Cardiac muscle cell (in vitro differentiated cells and primary cell): ENCODE data around the gene CRAT. TPM values are rescaled to one million over a fixed set of nuclear protein-coding genes. Genes with fewer than 3 reads are reported as not detected.
A peak's percentile ranks its signal among the peaks of the same experiment; 100 is the strongest.

Source experiments
- DNase-seq, 2 donors: peaks; one replicate each; pipeline versions ENCODE4 v3.0.0 to v3.0.0-alpha.2; 2010 to 2017; ENCODE audit warnings: low read depth in 1 of 2, low spot score in 1 of 2
- H3K27ac ChIP-seq: fragments of 200-600 bp; sonication (generic); 2 replicates; pipeline ENCODE4 v1.5.1; 2016
- H3K27me3 ChIP-seq: fragments of 200-600 bp; sonication (generic); 2 replicates; pipeline ENCODE4 v1.6.0; 2016; ENCODE audit warnings: control low read depth
- H3K36me3 ChIP-seq: fragments of 200-600 bp; sonication (generic); 2 replicates; pipeline ENCODE4 v1.5.1; 2016; ENCODE audit warnings: control low read depth
- H3K4me1 ChIP-seq: fragments of 200-600 bp; sonication (generic); 2 replicates; pipeline ENCODE4 v1.8.1; 2017; ENCODE audit warnings: low read depth, mild to moderate bottlenecking, mixed run types
- H3K4me3 ChIP-seq: fragments of 200-600 bp; sonication (generic); 2 replicates; pipeline ENCODE4 v1.5.1; 2016; ENCODE audit warnings: mild to moderate bottlenecking
- H3K9me3 ChIP-seq: fragments of 200-600 bp; sonication (generic); 2 replicates; pipeline ENCODE4 v1.5.1; 2017; ENCODE audit warnings: low read depth, mild to moderate bottlenecking, control low read depth
- polyA plus RNA-seq: library from polyadenylated mRNA; unstranded; fragments of >200 nt; fragmentation: Nextera tagmentation; extraction: Ambion mirVana; gene quantifications from 2 replicates; pipeline ENCODE4 v1.2.1, GENCODE V29; 2016
- total RNA-seq: library from RNA; depleted of rRNA; stranded (reverse); fragments of >200 nt; gene quantifications from 2 replicates; pipeline ENCODE4 v1.2.3, GENCODE V29; 2016
- TF ChIP-seq, protein P1 (sequence below): IDR thresholded peaks from 2 replicates; pipeline ENCODE4 v1.5.1; 2012; ENCODE audit warnings: low read depth, mild to moderate bottlenecking, low read length

The CRAT gene
- total and polyA plus RNA-seq, 2 experiments from 2014 or later, result 80.6 to 81.6 TPM

DNA sequence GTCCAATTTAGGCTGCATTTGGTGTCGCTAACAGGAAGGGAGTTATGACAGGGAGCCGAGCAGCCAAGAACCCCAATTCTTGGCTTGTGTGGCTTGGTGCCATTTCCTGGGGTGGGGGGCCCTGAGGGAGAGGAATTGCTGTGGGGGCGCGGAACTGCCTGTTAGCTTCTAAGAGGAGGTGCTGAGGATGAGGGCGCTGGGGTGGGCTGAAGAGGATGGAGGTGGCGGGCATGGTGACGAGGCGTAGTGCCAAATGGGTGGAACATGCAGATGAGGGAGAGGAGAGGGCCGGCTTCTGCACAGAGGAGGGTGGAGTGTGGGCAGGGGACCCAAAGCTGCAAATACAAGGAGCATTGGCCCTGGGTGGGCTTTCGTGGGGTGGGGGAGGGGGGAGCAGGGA, 39.5 kb upstream of the CRAT start:
- Histone ChIP-seq H3K27ac (peak overlapping the region; percentile 95), H3K27me3 (no peaks in the 10 kb centered on the region), H3K9me3 (no peaks in the 10 kb centered on the region), H3K4me3 (no peak overlapping the region), H3K36me3 (peaks cover 6% of the 10 kb centered on the region), H3K4me1 (peaks cover 21% of the 10 kb centered on the region)
- TF ChIP-seq, protein P1, sequence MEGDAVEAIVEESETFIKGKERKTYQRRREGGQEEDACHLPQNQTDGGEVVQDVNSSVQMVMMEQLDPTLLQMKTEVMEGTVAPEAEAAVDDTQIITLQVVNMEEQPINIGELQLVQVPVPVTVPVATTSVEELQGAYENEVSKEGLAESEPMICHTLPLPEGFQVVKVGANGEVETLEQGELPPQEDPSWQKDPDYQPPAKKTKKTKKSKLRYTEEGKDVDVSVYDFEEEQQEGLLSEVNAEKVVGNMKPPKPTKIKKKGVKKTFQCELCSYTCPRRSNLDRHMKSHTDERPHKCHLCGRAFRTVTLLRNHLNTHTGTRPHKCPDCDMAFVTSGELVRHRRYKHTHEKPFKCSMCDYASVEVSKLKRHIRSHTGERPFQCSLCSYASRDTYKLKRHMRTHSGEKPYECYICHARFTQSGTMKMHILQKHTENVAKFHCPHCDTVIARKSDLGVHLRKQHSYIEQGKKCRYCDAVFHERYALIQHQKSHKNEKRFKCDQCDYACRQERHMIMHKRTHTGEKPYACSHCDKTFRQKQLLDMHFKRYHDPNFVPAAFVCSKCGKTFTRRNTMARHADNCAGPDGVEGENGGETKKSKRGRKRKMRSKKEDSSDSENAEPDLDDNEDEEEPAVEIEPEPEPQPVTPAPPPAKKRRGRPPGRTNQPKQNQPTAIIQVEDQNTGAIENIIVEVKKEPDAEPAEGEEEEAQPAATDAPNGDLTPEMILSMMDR, result no peak
- no peak for DNase-seq

DNA sequence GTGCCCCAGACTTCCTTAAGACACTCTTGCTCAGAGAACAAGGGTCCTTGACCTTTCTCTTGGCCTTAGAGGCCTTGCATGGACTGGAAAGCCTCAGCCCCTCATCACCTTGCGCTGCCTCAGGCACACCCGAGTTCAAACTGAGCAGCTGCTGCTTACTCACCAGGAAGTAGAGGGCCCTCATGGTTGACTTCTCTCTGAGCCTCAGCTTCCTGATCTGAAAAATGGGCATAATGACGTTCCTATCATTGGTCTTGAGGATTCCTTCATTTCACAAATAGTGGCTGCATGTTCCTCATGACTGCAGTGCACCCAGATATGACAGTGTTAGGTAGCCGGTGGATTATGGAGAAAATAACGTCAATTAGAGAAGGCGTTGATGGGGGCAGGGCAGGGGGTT, 38.8 kb upstream of the CRAT start:
- Histone ChIP-seq H3K9me3 (no peaks in the 10 kb centered on the region), H3K4me1 (peaks cover 26% of the 10 kb centered on the region), H3K36me3 (peaks cover 6% of the 10 kb centered on the region), H3K4me3 (no peak overlapping the region), H3K27me3 (no peaks in the 10 kb centered on the region), H3K27ac (peak overlapping the region; percentile 95)
- DNase-seq, result no peak
- TF ChIP-seq, protein P1, result no peak

DNA sequence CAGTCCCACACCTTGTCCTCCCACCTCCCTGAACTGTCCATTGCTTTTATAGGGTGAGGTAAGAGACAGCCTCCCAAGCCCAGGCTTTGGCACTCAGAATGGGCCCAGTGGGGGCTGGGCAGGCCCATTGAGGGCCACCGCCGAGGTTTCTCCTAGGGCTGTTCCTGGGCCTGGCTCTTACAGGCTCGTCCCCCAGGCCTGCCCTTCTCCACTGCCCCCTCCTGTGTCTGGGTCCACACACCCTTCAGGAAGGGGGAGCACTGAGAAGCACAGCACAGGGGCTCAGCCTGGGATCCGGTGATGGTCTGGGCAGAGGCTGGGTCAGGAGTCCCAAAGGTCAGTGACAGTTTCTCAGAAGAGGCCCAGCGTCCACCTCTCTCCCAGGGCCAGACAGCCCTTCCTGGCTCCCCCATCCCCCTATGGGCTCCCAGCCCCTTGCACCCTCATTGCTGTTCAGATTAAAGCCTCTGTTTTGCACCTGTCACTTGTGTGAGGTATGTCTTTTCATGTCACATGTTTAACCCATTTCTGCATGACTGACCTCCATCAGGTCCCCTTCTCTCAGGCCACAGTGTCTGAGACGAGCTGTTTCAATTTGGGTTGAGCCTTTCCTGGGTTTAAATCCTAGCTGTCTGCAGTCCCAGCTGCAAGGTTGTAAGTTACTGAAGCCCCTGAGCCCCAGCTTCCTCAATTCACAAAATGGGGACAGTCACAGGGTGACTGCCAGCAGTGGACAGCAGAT, 38.0 kb upstream of the CRAT start:
- no peak for DNase-seq
- H3K4me1 ChIP-seq, result peaks cover 31% of the 10 kb centered on the region
- TF ChIP-seq, protein P1, result no peak
- no peak overlapping the region for H3K4me3 ChIP-seq
- peaks cover 12% of the 10 kb centered on the region for H3K36me3 ChIP-seq
- peak overlapping the region; percentile 95 for H3K27ac ChIP-seq
- no peaks in the 10 kb centered on the region for H3K9me3 ChIP-seq
- H3K27me3 ChIP-seq, result no peaks in the 10 kb centered on the region

DNA sequence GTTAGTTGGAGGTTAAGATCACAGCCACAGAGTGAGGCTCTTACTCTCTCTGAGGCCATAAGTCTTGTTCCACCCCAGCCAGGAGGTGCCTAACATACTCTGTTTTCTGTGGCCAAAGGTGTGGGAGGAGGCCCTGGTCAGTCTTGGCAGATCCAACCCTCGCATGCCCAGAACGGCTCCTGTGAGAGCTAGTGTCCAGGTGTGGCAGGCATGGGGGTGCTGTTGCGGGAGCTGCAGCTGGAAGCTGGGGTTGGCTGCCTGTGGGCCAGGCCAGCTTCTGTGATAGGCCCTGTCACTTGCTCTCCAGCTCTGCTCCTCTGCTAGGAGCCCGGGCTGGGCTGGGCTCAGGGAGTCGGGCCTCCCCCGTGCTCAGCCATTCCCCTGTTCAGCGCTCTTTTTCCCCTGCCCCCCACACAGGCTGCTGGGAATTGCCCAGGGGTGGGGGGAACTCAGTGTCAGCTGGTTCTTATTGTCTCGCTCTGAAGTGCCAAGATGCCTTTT, 35.9 kb upstream of the CRAT start:
- Histone ChIP-seq H3K27me3 (no peaks in the 10 kb centered on the region), H3K4me1 (peaks cover 53% of the 10 kb centered on the region), H3K36me3 (peaks cover 16% of the 10 kb centered on the region), H3K27ac (peak overlapping the region; percentile 95), H3K9me3 (no peaks in the 10 kb centered on the region), H3K4me3 (no peak overlapping the region)
- TF ChIP-seq, protein P1, result no peak
- peak in 1 of 2 donors; percentile 67 for DNase-seq

DNA sequence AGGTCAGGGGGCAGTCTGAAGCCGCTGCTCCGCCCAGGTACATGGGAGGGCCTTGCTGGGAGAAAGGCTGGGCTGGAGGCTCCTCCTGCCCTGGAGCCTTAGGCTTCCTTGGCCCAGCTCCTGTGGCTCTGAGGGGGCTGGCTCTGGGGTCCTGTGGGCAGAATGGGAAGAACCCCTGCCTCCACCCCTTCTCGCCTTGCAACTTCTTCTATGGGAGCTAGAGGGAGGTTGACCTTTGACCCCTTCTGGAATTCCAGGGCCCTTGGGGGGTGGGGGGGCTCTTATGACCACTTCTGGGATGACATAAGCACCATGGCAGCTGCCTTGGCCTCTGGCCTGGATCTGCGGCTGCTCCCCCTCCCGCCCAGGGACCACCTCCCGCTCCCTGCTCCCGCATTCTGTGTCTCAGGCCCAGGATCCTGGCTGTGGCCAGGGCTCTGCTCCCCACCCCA, 35.3 kb upstream of the CRAT start:
- TF ChIP-seq, protein P1, result peak; percentile 5
- peak; percentile 57 to 98 for DNase-seq
- Histone ChIP-seq H3K9me3 (no peaks in the 10 kb centered on the region), H3K36me3 (peaks cover 16% of the 10 kb centered on the region), H3K4me1 (peaks cover 57% of the 10 kb centered on the region), H3K4me3 (no peak overlapping the region), H3K27me3 (no peaks in the 10 kb centered on the region), H3K27ac (peak overlapping the region; percentile 95)
